ENCODE data around the gene RTN4IP1. TPM values are rescaled to one million over a fixed set of nuclear protein-coding genes. Genes with fewer than 3 reads are reported as not detected.

RTN4IP1 gene
- total RNA-seq, 1 experiment from 2014 or later = 12.5 TPM

DNA sequence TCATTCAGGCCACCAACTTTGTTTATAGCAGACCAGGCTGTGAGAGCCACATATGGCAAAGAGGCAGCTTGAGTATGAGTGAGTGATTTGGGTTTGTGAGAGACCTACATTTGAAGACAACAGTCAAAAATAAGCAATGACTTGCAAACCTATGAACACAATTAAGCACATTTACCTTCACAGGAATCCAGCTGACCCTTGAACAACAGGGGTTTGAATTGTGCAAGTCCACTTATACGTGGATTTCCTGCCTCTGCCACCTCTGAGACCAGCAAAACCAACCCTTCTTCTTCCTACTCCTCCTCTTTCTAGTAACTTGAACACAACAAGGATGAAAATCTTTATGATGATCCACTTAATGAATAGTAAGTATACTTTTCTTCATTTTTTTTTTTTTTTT, 10.1 kb downstream of the RTN4IP1 start:
- Mint-ChIP-seq H3K27ac (peak overlapping the region in 1 of 3 experiments; percentile 45; a peak in 1 of 7 replicates), H3K4me1 (peaks cover 37 to 41% of the 10 kb centered on the region in 2 experiments), H3K4me3 (no peak overlapping the region), H3K36me3 (ENCODE audit: insufficient read depth in 1 of 3, low read depth in 3 of 3) (peaks cover 21 to 44% (median 36%) of the 10 kb centered on the region in 3 experiments), H3K9me3 (peaks cover 14 to 18% of the 10 kb centered on the region in 2 experiments), H3K27me3 (ENCODE audit: low read depth) (no peaks in the 10 kb centered on the region; the same call in 1 of the 2 replicates)
- no peak overlapping the region for H2AFZ ChIP-seq (ENCODE audit: low read length)
- no peak overlapping the region for H2BK15ac ChIP-seq (ENCODE audit: low read depth, low read length)
- H3K23me2 ChIP-seq (ENCODE audit: insufficient read length, low read depth, low read length, poor library complexity, severe bottlenecking) = no peaks in the 10 kb centered on the region
- WGBS (ENCODE audit: extremely low coverage, insufficient read length, low lambda C conversion rate) = no CpG with 5 or more reads among the region's 1 CpG
- H3K4ac ChIP-seq (ENCODE audit: low read depth, low read length) = no peak overlapping the region
- no peaks in the 10 kb centered on the region for H3K27me3 ChIP-seq (ENCODE audit: insufficient read depth, low read length)
- no peak overlapping the region for H2BK5ac ChIP-seq (ENCODE audit: insufficient read length, low read length)
- no peak overlapping the region for H4K91ac ChIP-seq (ENCODE audit: insufficient read length, low read depth, low read length)
- no peak overlapping the region for H2AK5ac ChIP-seq (ENCODE audit: insufficient read length, low read length)
- peaks cover 8% of the 10 kb centered on the region; the same call in 1 of the 2 replicates for H3K4me1 ChIP-seq (ENCODE audit: insufficient read depth, low read length)
- H3K18ac ChIP-seq (ENCODE audit: insufficient read length, low read depth, low read length) = no peak overlapping the region
- H3K4me2 ChIP-seq (ENCODE audit: insufficient read depth, insufficient read length, low read length) = no peak overlapping the region
- no peaks in the 10 kb centered on the region for H3K79me2 ChIP-seq (ENCODE audit: insufficient read depth, low read length)
- no peak overlapping the region for H3K23ac ChIP-seq (ENCODE audit: insufficient read length, low read depth, low read length)
- H4K20me1 ChIP-seq (ENCODE audit: control insufficient read depth, insufficient read depth, insufficient read length) = no peaks in the 10 kb centered on the region
- H3K27ac ChIP-seq (ENCODE audit: insufficient read length, low read depth, low read length) = no peak overlapping the region
- no peak overlapping the region for H3K56ac ChIP-seq (ENCODE audit: insufficient read length, low read depth, low read length)
- H3K9ac ChIP-seq (ENCODE audit: extremely low read depth, insufficient read length, low read length) = no peak overlapping the region
- no peak overlapping the region for H2BK20ac ChIP-seq (ENCODE audit: low read depth, low read length, poor library complexity, severe bottlenecking)
- H4K8ac ChIP-seq (replicated peaks; ENCODE audit: insufficient read length, low read depth, low read length) = no peak overlapping the region
- H3K79me1 ChIP-seq (ENCODE audit: insufficient read depth, low read depth, low read length, poor library complexity, severe bottlenecking) = no peaks in the 10 kb centered on the region
- H4K5ac ChIP-seq (ENCODE audit: insufficient read length, low read depth, low read length) = no peak overlapping the region
- H3K14ac ChIP-seq (ENCODE audit: insufficient read depth, low read length) = no peak overlapping the region
- H3T11ph ChIP-seq (ENCODE audit: low read length) = no peak overlapping the region
- H3K9me3 ChIP-seq (ENCODE audit: control insufficient read depth, low read depth, low read length) = peaks cover 7% of the 10 kb centered on the region
- TF ChIP-seq, protein P1, sequence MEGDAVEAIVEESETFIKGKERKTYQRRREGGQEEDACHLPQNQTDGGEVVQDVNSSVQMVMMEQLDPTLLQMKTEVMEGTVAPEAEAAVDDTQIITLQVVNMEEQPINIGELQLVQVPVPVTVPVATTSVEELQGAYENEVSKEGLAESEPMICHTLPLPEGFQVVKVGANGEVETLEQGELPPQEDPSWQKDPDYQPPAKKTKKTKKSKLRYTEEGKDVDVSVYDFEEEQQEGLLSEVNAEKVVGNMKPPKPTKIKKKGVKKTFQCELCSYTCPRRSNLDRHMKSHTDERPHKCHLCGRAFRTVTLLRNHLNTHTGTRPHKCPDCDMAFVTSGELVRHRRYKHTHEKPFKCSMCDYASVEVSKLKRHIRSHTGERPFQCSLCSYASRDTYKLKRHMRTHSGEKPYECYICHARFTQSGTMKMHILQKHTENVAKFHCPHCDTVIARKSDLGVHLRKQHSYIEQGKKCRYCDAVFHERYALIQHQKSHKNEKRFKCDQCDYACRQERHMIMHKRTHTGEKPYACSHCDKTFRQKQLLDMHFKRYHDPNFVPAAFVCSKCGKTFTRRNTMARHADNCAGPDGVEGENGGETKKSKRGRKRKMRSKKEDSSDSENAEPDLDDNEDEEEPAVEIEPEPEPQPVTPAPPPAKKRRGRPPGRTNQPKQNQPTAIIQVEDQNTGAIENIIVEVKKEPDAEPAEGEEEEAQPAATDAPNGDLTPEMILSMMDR (conservative IDR thresholded peaks at IDR 0.05) = no peak
- DNase-seq = no peak
- no peak overlapping the region for H2BK12ac ChIP-seq (ENCODE audit: insufficient read length, low read depth, low read length)
- H2BK120ac ChIP-seq (ENCODE audit: low read depth, low read length, poor library complexity, severe bottlenecking) = no peak overlapping the region

Data from H9 (cell line).